CD1c-positive myeloid dendritic cell (primary cell): ENCODE results near the gene UBA1.
"Not testable (repeated sequence)": the region's sequence is repeated elsewhere in the genome, so short reads cannot be mapped to it uniquely, and the experiment has no call there.

Source experiments
- DNase-seq: peaks from one replicate; pipeline ENCODE4 v3.0.0-alpha.2; 2016; ENCODE audit errors: extremely low spot score

The UBA1 gene

DNA sequence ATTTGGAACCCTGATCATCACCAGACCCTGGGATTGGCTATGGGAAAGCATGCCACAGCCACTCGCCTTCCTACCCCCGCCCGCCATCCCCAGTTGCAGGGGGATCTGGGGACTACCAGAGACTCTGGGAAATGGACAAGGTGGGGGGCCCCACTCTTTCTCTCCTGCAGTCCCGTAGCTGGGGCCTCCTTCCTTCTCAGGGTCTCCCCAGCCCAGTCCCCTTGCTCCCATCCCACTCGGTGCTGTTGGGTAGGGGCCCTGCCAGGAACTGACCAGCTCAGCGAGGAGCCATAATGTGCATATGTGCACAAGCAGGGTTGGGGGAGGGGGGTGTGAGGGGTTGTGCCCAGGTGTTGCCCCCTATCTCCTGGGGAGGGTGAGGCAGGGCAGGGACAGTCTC, 35.8 kb downstream of the UBA1 start:
- DNase-seq: no peak

GRCh38 chrX:47230136-47230868, 36.7 kb downstream of the UBA1 start:
- DNase-seq: no peak

- DNase-seq: no peak
Observed at GRCh38 chrX:47231167-47231566, 37.5 kb downstream of the UBA1 start.

DNA sequence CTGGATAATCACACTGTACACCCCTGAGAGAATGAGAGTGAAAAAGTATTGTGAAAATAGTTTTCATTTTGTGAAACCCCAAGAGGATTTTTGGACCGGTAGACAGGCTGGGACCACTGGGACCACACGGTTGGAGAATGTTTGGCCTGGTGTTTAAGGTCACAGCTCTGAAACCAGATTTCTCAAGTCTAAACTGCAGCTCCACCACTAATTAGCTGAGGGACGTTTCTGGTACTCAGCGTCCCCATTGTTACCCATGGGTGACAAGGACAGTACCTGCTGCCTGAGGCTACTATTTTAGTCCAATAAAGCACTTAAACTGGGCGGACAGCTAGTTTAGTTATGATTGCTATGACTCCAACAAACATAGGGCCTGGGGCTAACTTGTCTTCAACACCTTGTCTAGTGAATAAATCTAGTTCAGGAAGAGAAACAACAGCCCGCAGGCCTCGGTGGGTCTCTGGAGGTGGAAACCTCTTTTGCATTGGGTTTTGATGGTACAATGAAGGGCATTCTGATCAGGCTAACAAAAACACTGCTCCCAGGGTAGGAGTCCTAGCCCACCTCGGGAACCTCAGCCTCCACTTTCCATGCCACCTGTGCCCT, 38.7 kb downstream of the UBA1 start:
- no peak for DNase-seq

- DNase-seq: no peak
Observed at GRCh38 chrX:47232803-47233332, 39.2 kb downstream of the UBA1 start, which contains the start of gene USP11. Gene USP11, plus strand, starts transcription at chrX:47233009. Its CDS starts 35 bp downstream, at chrX:47233044.

DNA sequence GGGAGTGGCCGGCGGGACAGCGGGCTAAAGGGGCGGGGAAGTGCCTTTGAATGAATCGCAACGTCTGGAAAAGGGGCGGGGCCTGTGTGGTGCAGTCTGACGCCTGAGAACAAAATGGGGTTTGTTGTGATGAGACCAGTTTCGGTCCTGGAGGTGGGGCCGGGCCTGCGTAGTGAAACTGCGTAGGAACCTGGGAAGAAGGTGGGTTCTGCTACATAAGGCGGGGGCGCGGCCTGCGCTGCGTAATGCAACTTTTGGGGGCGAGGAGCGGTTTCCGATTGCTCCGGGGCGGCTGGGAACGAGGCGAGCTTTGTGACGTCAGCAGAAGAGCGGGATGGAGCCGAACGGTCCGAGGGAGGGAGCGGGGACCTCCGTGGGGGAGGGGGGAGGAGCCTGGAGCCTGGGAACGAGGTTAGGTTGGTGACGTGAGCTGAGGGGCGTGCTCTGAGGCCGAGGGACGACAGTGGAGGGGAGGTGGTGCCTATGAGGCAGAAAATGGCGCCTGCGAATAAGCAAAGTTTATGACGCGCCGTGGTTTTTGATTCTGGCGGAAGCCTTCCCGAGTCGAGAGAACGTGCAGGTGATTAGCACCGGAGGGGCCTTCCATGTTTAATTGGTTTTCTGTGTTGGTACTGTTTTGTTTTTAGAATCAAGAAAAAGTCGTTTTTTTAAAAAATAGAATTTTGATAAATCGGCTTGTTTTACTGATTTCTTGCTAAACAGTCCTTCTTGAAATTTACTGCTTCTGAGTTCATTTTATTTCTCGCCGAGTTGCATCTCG, 39.9 kb downstream of the UBA1 start:
- peak; percentile 95 for DNase-seq

- no peak for DNase-seq
Observed at GRCh38 chrX:47234583-47234982, 41.0 kb downstream of the UBA1 start.

- no peak for DNase-seq
Observed at GRCh38 chrX:47235691-47236103, 42.1 kb downstream of the UBA1 start.

DNA sequence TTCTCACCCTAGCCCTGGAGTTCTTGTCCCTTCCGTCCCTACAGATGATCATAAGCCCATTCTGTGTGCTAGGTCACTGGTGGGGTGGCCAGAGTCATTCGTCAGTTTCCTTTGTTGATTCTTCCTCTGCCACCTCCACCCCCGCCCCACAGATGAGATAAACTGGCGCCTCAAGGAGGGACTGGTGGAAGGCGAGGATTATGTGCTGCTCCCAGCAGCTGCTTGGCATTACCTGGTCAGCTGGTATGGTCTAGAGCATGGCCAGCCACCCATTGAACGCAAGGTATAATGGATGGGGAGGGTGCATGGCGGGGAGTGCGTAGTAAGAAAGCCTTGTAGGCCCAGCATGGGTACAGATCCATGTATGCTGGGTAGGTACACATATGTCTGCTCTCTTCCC, 45.6 kb downstream of the UBA1 start:
- DNase-seq: no peak

- DNase-seq: no peak
Observed at GRCh38 chrX:47239898-47240545, 46.4 kb downstream of the UBA1 start.

GRCh38 chrX:47240619-47241018, 47.0 kb downstream of the UBA1 start:
- DNase-seq: no peak

GRCh38 chrX:47241201-47242011, 47.8 kb downstream of the UBA1 start:
- no peak for DNase-seq

GRCh38 chrX:47242321-47242720, 48.7 kb downstream of the UBA1 start:
- DNase-seq: no peak

GRCh38 chrX:47243351-47243750, 49.7 kb downstream of the UBA1 start:
- no peak for DNase-seq

- no peak for DNase-seq
Observed at GRCh38 chrX:47244676-47245075, 51.0 kb downstream of the UBA1 start.

DNA sequence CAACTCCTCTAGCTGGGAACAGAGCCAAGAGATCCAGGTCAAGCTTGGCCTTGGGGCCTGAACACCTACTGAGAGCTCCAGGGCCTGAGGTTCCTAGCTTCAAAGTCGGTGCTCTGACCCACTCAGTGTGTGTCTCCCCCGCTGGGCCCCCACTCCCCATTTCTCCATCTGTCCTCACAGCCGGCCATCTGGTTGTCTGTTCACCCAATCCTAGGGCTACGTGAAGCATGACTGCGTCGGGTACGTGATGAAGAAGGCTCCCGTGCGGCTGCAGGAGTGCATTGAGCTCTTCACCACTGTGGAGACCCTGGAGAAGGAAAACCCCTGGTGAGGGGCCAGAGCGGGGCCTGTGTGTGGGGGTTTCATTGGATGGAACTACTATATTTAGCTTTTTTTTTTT, 51.5 kb downstream of the UBA1 start:
- no peak for DNase-seq

DNA sequence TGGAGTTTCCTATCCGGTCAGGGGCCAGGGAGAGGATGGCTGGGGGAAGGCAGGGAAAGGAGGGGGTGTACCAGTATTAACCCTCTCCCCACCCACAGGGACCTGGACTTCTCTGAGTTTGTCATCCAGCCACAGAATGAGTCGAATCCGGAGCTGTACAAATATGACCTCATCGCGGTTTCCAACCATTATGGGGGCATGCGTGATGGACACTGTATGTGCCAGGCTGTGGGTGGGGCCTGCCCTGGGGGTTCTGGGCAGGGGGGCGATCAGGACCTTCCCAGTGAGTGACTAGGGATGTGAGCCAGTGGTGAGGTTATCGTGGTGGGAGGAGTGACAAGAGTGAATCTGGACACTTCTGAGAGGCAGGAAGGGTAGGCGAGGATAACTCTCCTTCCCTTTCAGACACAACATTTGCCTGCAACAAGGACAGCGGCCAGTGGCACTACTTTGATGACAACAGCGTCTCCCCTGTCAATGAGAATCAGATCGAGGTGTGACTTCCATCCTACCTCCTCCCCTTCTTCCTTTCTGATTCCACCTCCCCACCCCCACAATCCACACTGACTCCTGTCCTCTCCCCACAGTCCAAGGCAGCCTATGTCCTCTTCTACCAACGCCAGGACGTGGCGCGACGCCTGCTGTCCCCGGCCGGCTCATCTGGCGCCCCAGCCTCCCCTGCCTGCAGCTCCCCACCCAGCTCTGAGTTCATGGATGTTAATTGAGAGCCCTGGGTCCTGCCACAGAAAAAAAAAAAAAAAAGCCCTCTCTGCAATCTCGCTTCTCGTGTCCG, 53.8 kb downstream of the UBA1 start:
- no peak for DNase-seq

DNA sequence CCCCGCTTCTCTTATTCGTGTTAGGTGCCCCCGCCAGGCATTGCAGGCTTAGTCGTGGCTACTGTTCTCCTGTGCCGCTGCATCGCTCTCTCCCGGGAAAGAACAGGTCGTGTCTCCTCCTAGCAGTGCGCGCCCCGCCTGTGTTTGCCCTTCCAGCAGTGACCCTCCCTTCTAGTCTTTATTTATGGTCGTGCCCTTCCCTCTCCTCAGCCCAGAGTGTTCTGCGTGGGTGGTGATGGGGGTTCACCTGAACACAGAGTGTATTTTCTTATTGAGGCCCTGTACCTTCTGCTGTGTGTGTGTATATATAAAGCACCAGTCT, 54.3 kb downstream of the UBA1 start:
- DNase-seq: no peak

DNA sequence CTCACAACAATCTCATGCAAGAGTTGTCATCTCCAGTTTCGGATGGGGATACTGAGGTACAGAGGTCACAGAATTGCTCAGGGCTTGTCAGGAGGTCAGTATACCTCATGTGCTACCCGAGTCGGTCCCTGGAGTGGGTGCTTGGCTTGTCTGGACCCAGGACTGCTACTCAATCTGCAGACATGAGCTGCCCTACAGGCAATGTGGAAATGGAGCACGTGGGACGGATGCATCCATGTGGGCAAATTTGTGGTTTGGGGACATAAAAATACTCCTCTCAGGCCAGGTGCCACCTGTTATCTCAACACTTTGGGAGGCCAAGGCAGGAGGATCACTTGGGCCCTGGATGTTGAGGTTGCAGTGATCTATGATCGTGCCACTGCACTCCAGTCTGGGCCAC, 54.9 kb downstream of the UBA1 start:
- no peak for DNase-seq

GRCh38 chrX:47250017-47250347, 56.4 kb downstream of the UBA1 start:
- DNase-seq: no peak

- not testable (repeated sequence) for DNase-seq
Observed at GRCh38 chrX:47257620-47258019, 64.0 kb downstream of the UBA1 start.
